Renal pelvis (tissue), 4 donors: Measurements from ENCODE around the gene NVL. TPM values are rescaled to one million over a fixed set of nuclear protein-coding genes. Genes with fewer than 3 reads are reported as not detected.
"Not testable (repeated sequence)": the region's sequence is repeated elsewhere in the genome, so short reads cannot be mapped to it uniquely, and the experiment has no call there.

Source experiments
- DNase-seq: peaks from one replicate; pipeline ENCODE4 v3.0.0-alpha.2; 2013
- polyA plus RNA-seq, 3 donors: library from polyadenylated mRNA; unstranded; fragments of 120-200 nt; gene quantifications; one replicate each; pipeline ENCODE4 v1.2.1, GENCODE V29; 2013; ENCODE audit not compliant: insufficient read length in 3 of 3

NVL gene
- polyA plus RNA-seq, 3 donors: 32.3 to 33.9 (median 33.0) TPM

GRCh38 chr1:224237119-224237881, 92.7 kb downstream of the NVL start:
- DNase-seq: no peak

DNA sequence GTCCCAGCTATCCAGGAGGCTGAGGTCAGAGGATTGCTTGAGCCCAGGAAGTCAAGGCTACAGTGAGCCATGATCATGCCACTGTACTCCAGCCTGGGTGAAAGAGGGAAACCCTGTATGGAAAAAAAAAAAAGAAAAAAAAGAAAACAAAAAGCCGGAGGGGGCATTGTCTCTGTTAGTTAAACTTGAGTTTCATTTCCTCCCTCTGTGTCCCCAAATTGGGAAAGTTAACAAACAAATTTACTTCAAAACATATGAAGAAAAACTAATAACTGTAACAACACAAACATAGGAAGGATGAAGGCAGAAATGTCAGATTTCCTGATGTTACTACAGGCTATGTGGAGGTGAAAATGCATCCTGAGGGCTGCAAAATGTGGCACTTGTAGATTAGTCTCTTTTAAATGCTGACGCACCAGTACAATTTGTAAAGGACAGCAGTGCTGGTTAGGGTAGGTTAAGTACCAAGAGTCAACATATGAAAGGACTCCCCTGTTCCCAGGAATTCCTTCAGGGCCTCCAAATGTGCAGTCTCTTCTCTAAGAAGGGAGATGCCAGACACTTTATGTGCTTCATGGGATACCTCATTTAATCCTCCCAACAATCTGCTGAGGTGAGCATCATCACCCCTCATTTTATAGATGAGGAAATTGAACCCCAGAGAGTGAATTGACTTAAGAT, 94.0 kb downstream of the NVL start:
- DNase-seq: no peak

DNA sequence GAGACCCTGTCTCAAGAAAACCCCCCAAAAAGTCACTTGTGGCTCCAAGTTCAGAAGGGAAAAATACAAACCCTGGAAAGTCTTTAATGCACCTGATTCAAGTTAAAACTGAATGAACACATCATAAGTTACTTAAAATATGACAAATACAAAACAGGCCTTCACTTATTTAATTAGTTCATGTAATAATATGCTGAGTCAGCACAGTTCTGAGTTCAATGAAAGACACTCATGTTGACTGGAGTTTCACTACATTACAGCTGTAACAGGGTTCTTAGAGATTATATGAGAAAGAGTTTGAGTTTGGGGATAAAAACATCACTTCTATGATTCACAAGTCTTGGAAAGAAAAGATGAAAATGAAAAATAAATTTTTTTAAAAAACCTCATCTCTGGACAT, 96.0 kb downstream of the NVL start:
- DNase-seq: no peak

GRCh38 chr1:224226849-224227502, 103.0 kb downstream of the NVL start:
- DNase-seq: no peak

- DNase-seq: no peak
Measured at GRCh38 chr1:224223819-224224714, 105.9 kb downstream of the NVL start.

GRCh38 chr1:224219612-224220059, 110.3 kb downstream of the NVL start:
- no peak for DNase-seq

- DNase-seq: no peak
Measured at GRCh38 chr1:224219011-224219611, 110.9 kb downstream of the NVL start.

GRCh38 chr1:224217655-224218623, 112.0 kb downstream of the NVL start:
- peak; percentile 54 for DNase-seq

DNA sequence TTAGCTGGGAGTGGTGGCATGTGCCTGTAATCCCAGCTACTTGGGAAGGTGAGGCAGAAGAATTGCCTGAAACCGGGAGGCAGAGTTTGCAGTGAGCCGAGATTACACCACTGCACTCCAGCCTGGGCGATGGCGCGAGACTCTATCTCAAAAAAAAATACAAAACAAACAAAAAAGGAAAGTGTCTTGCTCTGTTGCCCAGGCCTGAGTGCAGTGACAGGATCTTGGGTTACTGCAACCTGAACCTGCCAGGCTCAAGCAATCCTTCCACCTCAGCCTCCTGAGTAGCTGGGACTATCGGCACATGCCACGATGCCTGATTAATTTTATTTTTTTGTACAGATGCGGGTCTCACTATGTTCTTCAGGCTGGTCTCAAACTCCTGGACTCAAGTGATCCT, 113.6 kb downstream of the NVL start:
- DNase-seq: no peak

GRCh38 chr1:224213438-224214119, 116.4 kb downstream of the NVL start:
- DNase-seq: peak; percentile 48

- DNase-seq: no peak
Measured at GRCh38 chr1:224212618-224213061, 117.3 kb downstream of the NVL start.

DNA sequence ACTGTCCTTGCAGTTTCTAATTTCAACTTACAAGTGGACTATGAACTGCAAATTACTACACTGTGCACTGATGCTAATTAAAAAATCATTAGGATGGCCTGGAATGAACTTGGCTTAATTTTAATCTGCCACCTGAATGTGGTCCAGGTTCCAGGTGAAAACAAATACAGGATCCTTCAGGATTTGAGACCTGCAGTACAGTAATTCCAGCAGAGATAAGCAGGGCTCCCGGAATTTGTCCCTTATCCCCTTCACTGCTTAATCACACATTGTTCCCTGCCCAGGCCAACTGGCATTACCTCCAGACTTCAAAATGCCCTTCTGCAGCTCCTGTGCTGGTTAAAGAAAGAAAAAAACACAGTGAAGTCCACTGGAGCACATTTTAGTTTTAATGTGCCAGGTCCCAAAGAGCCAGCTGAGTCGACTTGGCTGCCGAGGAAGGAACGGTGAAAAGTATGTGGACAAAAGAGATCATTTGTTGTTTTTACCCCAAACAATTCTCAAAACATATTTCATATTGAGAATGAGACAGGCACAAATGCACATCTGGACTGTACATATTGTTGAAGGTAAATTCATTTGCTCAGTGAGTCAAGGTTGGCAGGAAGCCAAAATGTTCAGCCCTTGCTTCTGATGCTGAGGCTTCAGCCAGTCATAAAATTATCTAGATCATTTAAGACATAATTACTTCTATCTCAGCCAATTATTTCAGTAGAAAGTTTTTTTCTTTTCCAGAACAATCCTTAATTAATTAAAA, 118.6 kb downstream of the NVL start:
- no peak for DNase-seq

DNA sequence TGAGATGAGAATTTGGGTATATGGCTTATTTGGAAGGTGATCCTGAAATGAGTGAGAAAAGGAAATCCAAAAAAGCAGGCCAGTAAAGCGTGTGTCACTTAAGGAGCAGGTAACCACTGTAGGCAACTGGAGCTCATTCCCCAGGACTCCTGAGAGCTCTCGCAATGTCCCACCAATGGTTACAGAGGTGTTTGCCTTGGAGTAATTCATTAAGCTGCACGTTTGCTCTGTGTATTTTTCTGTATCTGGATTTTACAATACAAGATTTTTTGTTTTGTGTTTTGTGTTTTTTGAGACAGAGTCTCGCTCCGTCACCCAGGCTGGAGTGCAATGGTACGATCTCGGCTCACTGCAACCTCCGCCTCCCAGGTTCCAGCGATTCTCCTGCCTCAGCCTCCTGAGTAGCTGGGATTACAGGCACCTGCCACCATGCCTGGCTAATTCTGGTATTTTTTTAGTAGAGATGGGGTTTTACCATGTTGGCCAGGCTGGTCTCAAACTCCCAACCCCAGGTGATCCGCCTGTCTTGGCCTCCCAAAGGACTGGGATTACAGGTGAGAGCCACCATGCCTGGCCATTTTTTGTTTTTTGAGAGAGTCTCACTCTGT, 123.9 kb downstream of the NVL start:
- DNase-seq: not testable (repeated sequence)

GRCh38 chr1:224205438-224205840, 124.5 kb downstream of the NVL start:
- DNase-seq: no peak

- DNase-seq: peak; percentile 73
Measured at GRCh38 chr1:224203243-224204016, 126.5 kb downstream of the NVL start.

DNA sequence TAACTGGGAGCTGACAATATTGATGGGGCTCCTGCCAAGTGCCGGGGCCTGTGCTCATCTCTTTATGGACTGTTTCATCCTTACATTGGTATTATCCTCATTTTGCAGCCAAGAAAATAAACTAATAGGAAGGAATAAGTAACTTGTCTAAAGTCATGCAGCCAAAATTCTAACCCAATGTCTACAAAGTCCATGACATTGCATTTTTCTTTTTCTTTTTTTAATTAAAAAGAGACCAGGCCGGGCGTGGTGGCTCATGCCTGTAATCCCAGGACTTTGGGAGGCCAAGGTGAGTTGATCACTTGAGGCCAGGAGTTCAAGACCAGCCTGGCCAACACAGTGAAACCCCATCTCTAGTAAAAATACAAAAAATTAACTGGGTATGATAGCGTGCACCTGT, 128.1 kb downstream of the NVL start:
- no peak for DNase-seq

DNA sequence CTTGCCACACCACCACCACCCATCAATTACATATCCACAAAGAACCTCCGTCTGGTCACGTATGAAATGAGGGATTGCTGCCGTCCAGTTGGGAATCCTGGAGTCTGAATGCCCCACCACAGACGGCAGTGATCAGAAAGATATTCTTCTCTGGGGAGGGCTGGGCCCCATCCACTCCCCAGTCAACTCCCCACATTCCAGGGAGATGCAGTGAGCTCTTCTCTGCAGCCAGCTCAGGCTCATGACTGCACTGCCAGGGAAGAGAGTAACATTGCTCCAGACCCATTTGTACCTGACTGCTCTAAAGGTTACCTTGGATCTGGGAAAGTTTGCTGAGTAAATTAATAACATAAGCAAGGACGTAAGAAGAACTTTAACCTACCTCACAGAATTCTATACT, 128.6 kb downstream of the NVL start:
- DNase-seq: no peak
